ENCODE results near the gene GRID2. TPM values are rescaled to one million over a fixed set of nuclear protein-coding genes. Genes with fewer than 3 reads are reported as not detected.

GRID2 gene
- polyA plus RNA-seq, 1 donor (not counting 4 experiments of a cell fraction or from before 2014, with no cell fraction given) = not detected

GRCh38 chr4:93084599-93085305, 781.0 kb downstream of the GRID2 start:
- no peaks in the 10 kb centered on the region for H3K9me1 ChIP-seq (ENCODE audit: control insufficient read depth, extremely low read depth, insufficient read depth, low read length)
- H3K27me3 ChIP-seq (ENCODE audit: control insufficient read depth, extremely low read depth, insufficient read depth, low read length) = no peaks in the 10 kb centered on the region
- H2AFZ ChIP-seq (ENCODE audit: control insufficient read depth, low read length) = no peak overlapping the region
- TF ChIP-seq, protein P1, sequence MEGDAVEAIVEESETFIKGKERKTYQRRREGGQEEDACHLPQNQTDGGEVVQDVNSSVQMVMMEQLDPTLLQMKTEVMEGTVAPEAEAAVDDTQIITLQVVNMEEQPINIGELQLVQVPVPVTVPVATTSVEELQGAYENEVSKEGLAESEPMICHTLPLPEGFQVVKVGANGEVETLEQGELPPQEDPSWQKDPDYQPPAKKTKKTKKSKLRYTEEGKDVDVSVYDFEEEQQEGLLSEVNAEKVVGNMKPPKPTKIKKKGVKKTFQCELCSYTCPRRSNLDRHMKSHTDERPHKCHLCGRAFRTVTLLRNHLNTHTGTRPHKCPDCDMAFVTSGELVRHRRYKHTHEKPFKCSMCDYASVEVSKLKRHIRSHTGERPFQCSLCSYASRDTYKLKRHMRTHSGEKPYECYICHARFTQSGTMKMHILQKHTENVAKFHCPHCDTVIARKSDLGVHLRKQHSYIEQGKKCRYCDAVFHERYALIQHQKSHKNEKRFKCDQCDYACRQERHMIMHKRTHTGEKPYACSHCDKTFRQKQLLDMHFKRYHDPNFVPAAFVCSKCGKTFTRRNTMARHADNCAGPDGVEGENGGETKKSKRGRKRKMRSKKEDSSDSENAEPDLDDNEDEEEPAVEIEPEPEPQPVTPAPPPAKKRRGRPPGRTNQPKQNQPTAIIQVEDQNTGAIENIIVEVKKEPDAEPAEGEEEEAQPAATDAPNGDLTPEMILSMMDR (optimal IDR thresholded peaks at IDR 0.05 in 1 of 3, IDR thresholded peaks at IDR 0.05 in 1 of 3, conservative IDR thresholded peaks at IDR 0.05 in 1 of 3; ENCODE audit: extremely low read depth in 1 of 3, insufficient read depth in 2 of 3, low read length in 3 of 3) = no peak
- TF ChIP-seq EZH2 (IDR thresholded peaks at IDR 0.05; ENCODE audit: low read length) = no peak
- DNase-seq (ENCODE audit: low read depth, low spot score) (no peak), FAIRE-seq (no peak)
- no peak overlapping the region for H3K27ac ChIP-seq (ENCODE audit: control insufficient read depth, insufficient read depth, low read length)
- no peaks in the 10 kb centered on the region for H3K4me1 ChIP-seq (ENCODE audit: control insufficient read depth, extremely low read depth, insufficient read depth, low read length)
- dilution Hi-C loops (cut with MboI; ENCODE audit: extremely low pct_ligation_motif_present, low sequenced_read_pairs) = no loop called here
- H4K20me1 ChIP-seq (ENCODE audit: control insufficient read depth, extremely low read depth, insufficient read depth, low read length) = no peaks in the 10 kb centered on the region
- no peak overlapping the region for H3K4me2 ChIP-seq (ENCODE audit: control insufficient read depth, extremely low read depth, insufficient read depth, low read depth, low read length)
- H3K79me2 ChIP-seq (ENCODE audit: control insufficient read depth, insufficient read depth, low read length) = no peaks in the 10 kb centered on the region
- no peak overlapping the region for H3K4me3 ChIP-seq (ENCODE audit: control insufficient read depth in 2 of 3, extremely low read depth in 1 of 3, insufficient read depth in 2 of 3, low read depth in 1 of 3, low read length in 3 of 3)
- no peaks in the 10 kb centered on the region for H3K9me3 ChIP-seq (ENCODE audit: control insufficient read depth, low read depth, low read length)
- H3K9ac ChIP-seq (ENCODE audit: control insufficient read depth, extremely low read depth, insufficient read depth, low read length) = no peak overlapping the region
- H3K36me3 ChIP-seq (ENCODE audit: control insufficient read depth in 2 of 2, extremely low read depth in 1 of 2, insufficient read depth in 2 of 2, low read length in 2 of 2) = no peaks in the 10 kb centered on the region

- Histone ChIP-seq H3K79me2 (ENCODE audit: control insufficient read depth, insufficient read depth, low read length) (no peaks in the 10 kb centered on the region), H4K20me1 (ENCODE audit: control insufficient read depth, extremely low read depth, insufficient read depth, low read length) (no peaks in the 10 kb centered on the region), H2AFZ (ENCODE audit: control insufficient read depth, low read length) (no peak overlapping the region), H3K36me3 (ENCODE audit: control insufficient read depth in 2 of 2, extremely low read depth in 1 of 2, insufficient read depth in 2 of 2, low read length in 2 of 2) (no peaks in the 10 kb centered on the region), H3K9me1 (ENCODE audit: control insufficient read depth, extremely low read depth, insufficient read depth, low read length) (no peaks in the 10 kb centered on the region), H3K27me3 (ENCODE audit: control insufficient read depth, extremely low read depth, insufficient read depth, low read length) (no peaks in the 10 kb centered on the region), H3K4me2 (ENCODE audit: control insufficient read depth, extremely low read depth, insufficient read depth, low read depth, low read length) (no peak overlapping the region), H3K9me3 (ENCODE audit: control insufficient read depth, low read depth, low read length) (no peaks in the 10 kb centered on the region), H3K27ac (ENCODE audit: control insufficient read depth, insufficient read depth, low read length) (no peak overlapping the region), H3K4me3 (ENCODE audit: control insufficient read depth in 2 of 3, extremely low read depth in 1 of 3, insufficient read depth in 2 of 3, low read depth in 1 of 3, low read length in 3 of 3) (no peak overlapping the region), H3K9ac (ENCODE audit: control insufficient read depth, extremely low read depth, insufficient read depth, low read length) (no peak overlapping the region), H3K4me1 (ENCODE audit: control insufficient read depth, extremely low read depth, insufficient read depth, low read length) (no peaks in the 10 kb centered on the region)
- no peak for FAIRE-seq
- dilution Hi-C loops (cut with MboI; ENCODE audit: extremely low pct_ligation_motif_present, low sequenced_read_pairs) = no loop called here
- no peak for DNase-seq (ENCODE audit: low read depth, low spot score)
- TF ChIP-seq EZH2 (IDR thresholded peaks at IDR 0.05; ENCODE audit: low read length) = no peak
- TF ChIP-seq, protein P1 (optimal IDR thresholded peaks at IDR 0.05 in 1 of 3, IDR thresholded peaks at IDR 0.05 in 1 of 3, conservative IDR thresholded peaks at IDR 0.05 in 1 of 3; ENCODE audit: extremely low read depth in 1 of 3, insufficient read depth in 2 of 3, low read length in 3 of 3) = no peak
Measured at GRCh38 chr4:93086356-93086755, 782.6 kb downstream of the GRID2 start.
